ENCODE results near the gene ACADL.
A peak's percentile ranks its signal among the peaks of the same experiment; 100 is the strongest.

- TF ChIP-seq CTCF (IDR thresholded peaks at IDR 0.05) = no peak
- TF ChIP-seq POLR2A (IDR thresholded peaks at IDR 0.05) = peak in 1 of 4 donors; percentile 16
Measured at GRCh38 chr2:210224941-210225672, at the start of gene ACADL.
